GM12878 (cell line): Measurements from ENCODE around the gene WHRN. TPM values are rescaled to one million over a fixed set of nuclear protein-coding genes. Genes with fewer than 3 reads are reported as not detected.

Experiments
- ATAC-seq: fragments of 200-7000 bp; cut with Tn5 transposase; 3 replicates; pipeline ENCODE4 v1.9.1; 2020; ENCODE audit warnings: mild to moderate bottlenecking, moderate library complexity
- BruUV-seq: library from RNA; stranded (reverse); fragments of 400-500 nt; replicated peaks from 2 replicates; lab custom pipeline; 2021; lab: Mats Ljungman, UMichigan
- CTCF ChIA-PET: fragments of 300-600 bp; sonication (Branson Sonifier 250); formaldehyde crosslinking; extraction: SDS; loops from one replicate; lab custom pipeline; 2021; ENCODE audit warnings: inconsistent platforms; lab: Yijun Ruan, JAX
- POLR2A ChIA-PET: fragments of 350-600 bp; formaldehyde crosslinking; extraction: SDS; loops from one replicate; lab custom pipeline; 2021; ENCODE audit warnings: inconsistent platforms; lab: Charles Lee
- RAD21 ChIA-PET: fragments of 300-600 bp; sonication (Branson Sonifier 250); formaldehyde crosslinking; loops from one replicate; lab custom pipeline; 2023; ENCODE audit warnings: antibody characterized with exemption; ENCODE audit not compliant: unreplicated experiment; lab: Charles Lee
- SMC1A ChIA-PET: fragments of 300-600 bp; sonication (Branson Sonifier 250); formaldehyde crosslinking; loops from one replicate; lab custom pipeline; 2023; ENCODE audit not compliant: unreplicated experiment, uncharacterized antibody; lab: Charles Lee
- DNase-seq: peaks from one replicate; pipeline ENCODE4 v3.0.0-alpha.2; 2011; ENCODE audit warnings: low read depth, low spot score
- FAIRE-seq: peaks from 3 replicates; lab custom pipeline; 2011; peaks lifted over from hg19 to GRCh38; lab: Jason Lieb, UNC
- H2AFZ ChIP-seq: 2 replicates; pipeline ENCODE4 v1.6.0; 2011; ENCODE audit warnings: low read depth, low read length, control low read depth; ENCODE audit not compliant: control insufficient read depth
- H3K27ac ChIP-seq: 2 replicates; pipeline ENCODE4 v1.5.1; 2011; ENCODE audit warnings: control low read depth; ENCODE audit not compliant: control insufficient read depth, insufficient read depth
- H3K27me3 ChIP-seq, 2 experiments: replicated peaks in 1 of 2; 2 replicates each; pipeline versions ENCODE4 v1.6.0 to v1.6.1; 2011; ENCODE audit warnings: low read length in 1 of 2; ENCODE audit not compliant: control insufficient read depth in 2 of 2, insufficient read depth in 2 of 2
- H3K36me3 ChIP-seq, 2 experiments: 2 replicates each; pipeline ENCODE4 v1.5.1; 2011; ENCODE audit warnings: low read length in 1 of 2; ENCODE audit not compliant: control insufficient read depth in 2 of 2, insufficient read depth in 2 of 2
- H3K4me1 ChIP-seq: 2 replicates; pipeline ENCODE4 v1.6.1; 2011; ENCODE audit warnings: mild to moderate bottlenecking, low read length, moderate library complexity, mixed read lengths; ENCODE audit not compliant: control insufficient read depth, insufficient read depth
- H3K4me2 ChIP-seq: 2 replicates; pipeline ENCODE4 v1.6.0; 2011; ENCODE audit warnings: control low read depth; ENCODE audit not compliant: control insufficient read depth, insufficient read depth
- H3K4me3 ChIP-seq: fragments of 200-600 bp; sonication (generic); 2 replicates; pipeline ENCODE4 v1.5.1; 2016
- H3K79me2 ChIP-seq: 2 replicates; pipeline ENCODE4 v1.6.0; 2011; ENCODE audit warnings: low read length; ENCODE audit not compliant: control insufficient read depth, insufficient read depth
- H3K9ac ChIP-seq: 2 replicates; pipeline ENCODE4 v1.8.0; 2011; ENCODE audit warnings: low read length, control low read depth, mixed read lengths; ENCODE audit not compliant: control insufficient read depth, insufficient read depth
- H3K9me3 ChIP-seq: replicated peaks from 3 replicates; pipeline ENCODE4 v1.5.1; 2011; ENCODE audit warnings: mild to moderate bottlenecking, low read length; ENCODE audit not compliant: control insufficient read depth, insufficient read depth
- H4K20me1 ChIP-seq: 2 replicates; pipeline ENCODE4 v1.6.0; 2011; ENCODE audit not compliant: control insufficient read depth, insufficient read depth
- MEF2A ChIP-seq: IDR thresholded peaks from 2 replicates; pipeline ENCODE4 v1.6.1; 2011; ENCODE audit warnings: low read depth, mild to moderate bottlenecking, low read length, moderate library complexity; ENCODE audit not compliant: insufficient read depth
- NFYB ChIP-seq: IDR thresholded peaks from 2 replicates; pipeline ENCODE4 v1.6.1; 2011; ENCODE audit warnings: low read depth, mild to moderate bottlenecking, low read length, improper control_type of control experiment, moderate library complexity; ENCODE audit not compliant: insufficient read depth
- NR2C2 ChIP-seq: IDR thresholded peaks from 2 replicates; pipeline ENCODE4 v1.6.1; 2011; ENCODE audit warnings: borderline replicate concordance, low read depth; ENCODE audit not compliant: control insufficient read depth, insufficient read length
- POLR2AphosphoS5 ChIP-seq: IDR thresholded peaks from 2 replicates; pipeline ENCODE4 v1.6.1; 2011; ENCODE audit warnings: mild to moderate bottlenecking, low read length, inconsistent platforms
- SMAD5 ChIP-seq: IDR thresholded peaks from 2 replicates; pipeline ENCODE4 v1.6.1; 2016; ENCODE audit warnings: antibody characterized with exemption, low read depth
- TARDBP ChIP-seq: IDR thresholded peaks from 2 replicates; pipeline ENCODE4 v1.6.1; 2016; ENCODE audit warnings: borderline replicate concordance
- TCF3 ChIP-seq: IDR thresholded peaks from 2 replicates; pipeline ENCODE4 v1.6.1; 2012; ENCODE audit warnings: low read depth, mild to moderate bottlenecking, low read length, borderline replicate concordance; ENCODE audit not compliant: insufficient read depth
- WGBS: methylation state at CpG from one replicate; pipeline ENCODE4 v1.1.6; 2016; ENCODE audit warnings: low lambda C conversion rate; ENCODE audit not compliant: insufficient replicate concordance, insufficient coverage; ENCODE audit errors: missing lambda C conversion rate; 5-methylcytosine and 5-hydroxymethylcytosine counted together
- in situ Hi-C: fragments of 300-500 bp; cut with MboI; formaldehyde crosslinking; loops from 9 replicates; pipeline ENCODE4 v1.14.3; 2018; ENCODE audit warnings: mixed read lengths
- intact Hi-C: fragments of 100-400 bp; cut with micrococcal nuclease; formaldehyde crosslinking; loops from one replicate; pipeline ENCODE4 v1.14.2; 2022; ENCODE audit not compliant: unreplicated experiment
- polyA plus RNA-seq, 11 experiments: library from polyadenylated mRNA; depleted of rRNA in 4 of 11; unstranded in 6 of 11; stranded (reverse) in 5 of 11; fragments of >200 nt; fragmentation: Nextera tagmentation in 4 of 11; fragmentation: Illumina TruSeq in 1 of 11; extraction: Ambion mirVana in 4 of 11; extraction: Trizol in 1 of 11; gene quantifications; 1 replicate in 1 of 11; 2 replicates in 10 of 11; pipeline versions ENCODE4 v1.2.1 to v1.2.3, GENCODE V29; 2011 to 2016; ENCODE audit warnings: inconsistent platforms in 2 of 11, missing spikeins in 2 of 11, low read depth in 1 of 11
- total RNA-seq, 4 experiments: library from RNA; depleted of rRNA in 3 of 4; stranded (reverse); fragments of >200 nt in 3 of 4; fragmentation: Illumina TruSeq in 1 of 4; extraction: Trizol in 1 of 4; gene quantifications; 2 replicates each; pipeline versions ENCODE4 v1.2.1 to v1.2.3, GENCODE V29; 2013 to 2021
- TF ChIP-seq, protein P1 (sequence below), 3 experiments: IDR thresholded peaks in 2 of 3; conservative IDR thresholded peaks in 1 of 3; 2 replicates each; pipeline ENCODE4 v1.5.1; 2011; ENCODE audit warnings: low read depth in 3 of 3, low read length in 3 of 3, mild to moderate bottlenecking in 3 of 3, control low read depth in 2 of 3, moderate library complexity in 2 of 3, inconsistent platforms in 1 of 3, mixed read lengths in 1 of 3; ENCODE audit not compliant: control insufficient read depth in 2 of 3, insufficient read depth in 1 of 3; ENCODE audit errors: extremely low read depth in 1 of 3
- TF ChIP-seq, protein P2 (sequence below): fragments of 450-650 bp; IDR thresholded peaks from 2 replicates; pipeline ENCODE4 v1.6.1; 2014; ENCODE audit warnings: mild to moderate bottlenecking
- TF ChIP-seq, protein P3 (sequence below): IDR thresholded peaks from 2 replicates; pipeline ENCODE4 v1.6.1; 2011; ENCODE audit warnings: low read depth, low read length, improper control_type of control experiment, borderline replicate concordance

WHRN gene
- total and polyA plus RNA-seq, 10 of the 15 experiments (the other 5 are each of a cell fraction or from before 2014, with no cell fraction given), result 0.04 to 18.2 (median 0.68) TPM; not detected in 1

DNA sequence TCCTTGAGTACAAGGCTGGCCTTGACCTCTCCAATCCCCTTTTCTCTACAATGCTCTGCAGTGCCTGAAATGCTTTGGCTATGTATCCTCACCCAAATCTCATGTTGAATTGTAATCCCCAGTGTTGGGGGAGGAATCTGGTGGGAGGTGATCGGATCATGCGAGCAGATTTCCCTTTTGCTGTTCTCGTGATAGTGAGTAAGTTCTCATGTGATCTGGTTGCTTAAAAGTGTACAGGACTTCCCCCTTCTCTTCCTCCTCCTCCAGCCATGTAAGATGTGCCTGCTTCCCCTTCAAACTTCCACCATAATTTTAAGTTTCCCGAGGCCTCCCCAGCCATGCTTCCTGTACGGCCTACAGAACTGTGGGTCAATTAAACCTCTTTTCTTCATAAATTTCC, 89.0 kb downstream of the WHRN start:
- intact Hi-C loops, result no loop called here
- BruUV-seq, result no TSS peak
- Histone ChIP-seq H3K27ac (no peak overlapping the region), H3K27me3 (no peaks in the 10 kb centered on the region), H2AFZ (no peak overlapping the region), H3K4me1 (peaks cover 4% of the 10 kb centered on the region; the same call in 1 of the 2 replicates), H3K9me3 (no peaks in the 10 kb centered on the region), H3K79me2 (no peaks in the 10 kb centered on the region), H3K36me3 (no peaks in the 10 kb centered on the region), H3K4me3 (no peak overlapping the region)
- no peak for DNase-seq
- POLR2A ChIA-PET, result no interaction called here
- FAIRE-seq, result no peak
- ATAC-seq, result no peak
- SMC1A ChIA-PET, result no interaction called here
- TF ChIP-seq MEF2A, result no peak
- no peak for TF ChIP-seq TCF3
- TF ChIP-seq, all 136 proteins: peak for 0
- 22% methylated on average over 5 of the region's 5 CpGs for WGBS
- ChIA-PET RAD21 (interaction anchor here (1.0 kb wide), 1 partner anchor 9 kb away, joined by 4 read pairs; no protein-coding TSS in a partner anchor), CTCF (interaction anchor here (1.6 to 1.7 kb wide), 2 partner anchors 237 kb away, joined by 3 to 8 read pairs; no protein-coding TSS in a partner anchor)
- Histone ChIP-seq H4K20me1 (no peaks in the 10 kb centered on the region), H3K9ac (no peak overlapping the region), H3K4me2 (no peak overlapping the region)
- in situ Hi-C loops, result loop anchor here (10.0 kb wide), 1 partner anchor 1109 kb away; no protein-coding TSS in a partner anchor

DNA sequence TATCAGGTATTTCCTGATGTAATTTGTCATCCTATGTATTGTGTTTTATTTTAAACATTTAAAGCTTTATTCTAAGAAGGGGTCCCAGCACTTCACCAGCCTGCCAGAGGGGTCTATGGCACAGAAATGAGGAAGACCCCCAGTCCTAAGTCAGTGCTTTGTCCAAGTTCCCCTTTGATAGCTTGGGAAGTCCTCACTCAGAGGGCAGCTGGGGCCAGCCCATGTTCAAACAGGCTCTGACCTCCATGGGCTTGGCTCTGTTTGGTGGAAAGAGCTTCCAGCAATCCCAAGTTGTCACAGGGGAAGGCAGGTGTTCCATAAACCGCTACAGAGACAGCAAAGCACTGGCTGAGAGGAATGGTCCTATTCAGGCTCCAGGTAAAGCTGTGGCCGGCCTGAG, 90.9 kb downstream of the WHRN start:
- no TSS peak for BruUV-seq
- peaks cover 4% of the 10 kb centered on the region; the same call in 1 of the 2 replicates for H3K4me1 ChIP-seq
- DNase-seq (no peak), FAIRE-seq (no peak), ATAC-seq (no peak)
- no peaks in the 10 kb centered on the region for H4K20me1 ChIP-seq
- H2AFZ ChIP-seq, result no peak overlapping the region
- no peaks in the 10 kb centered on the region for H3K9me3 ChIP-seq
- H3K4me2 ChIP-seq, result no peak overlapping the region
- intact Hi-C loops, result no loop called here
- WGBS, result 0% methylated on average over 2 of the region's 2 CpGs
- H3K27me3 ChIP-seq, result no peaks in the 10 kb centered on the region
- POLR2A ChIA-PET, result interaction anchor here (0.9 kb wide), 1 partner anchor 242 kb away, joined by 3 read pairs; no protein-coding TSS in a partner anchor
- CTCF ChIA-PET, result interaction anchor here (0.6 to 2.2 kb wide), 3 partner anchors 9 to 240 kb away, joined by 3 to 8 read pairs (median 5); no protein-coding TSS in a partner anchor
- RAD21 ChIA-PET, result interaction anchor here (0.7 to 1.9 kb wide), 4 partner anchors 9 to 239 kb away, joined by 3 to 5 read pairs (median 3); no protein-coding TSS in a partner anchor
- H3K36me3 ChIP-seq, result no peaks in the 10 kb centered on the region
- SMC1A ChIA-PET, result interaction anchor here (0.7 to 1.8 kb wide), 9 partner anchors 9 to 607 kb away, joined by 3 to 13 read pairs (median 3); no protein-coding TSS in a partner anchor
- H3K27ac ChIP-seq, result no peak overlapping the region
- no peak overlapping the region for H3K9ac ChIP-seq
- no peak overlapping the region for H3K4me3 ChIP-seq
- in situ Hi-C loops, result loop anchor here (10.0 kb wide), 1 partner anchor 1110 kb away; no protein-coding TSS in a partner anchor
- no peaks in the 10 kb centered on the region for H3K79me2 ChIP-seq
- TF ChIP-seq POLR2AphosphoS5 (no peak), TARDBP (no peak), SMAD5 (no peak), NFYB (no peak), NR2C2 (no peak)
- TF ChIP-seq, protein P1, sequence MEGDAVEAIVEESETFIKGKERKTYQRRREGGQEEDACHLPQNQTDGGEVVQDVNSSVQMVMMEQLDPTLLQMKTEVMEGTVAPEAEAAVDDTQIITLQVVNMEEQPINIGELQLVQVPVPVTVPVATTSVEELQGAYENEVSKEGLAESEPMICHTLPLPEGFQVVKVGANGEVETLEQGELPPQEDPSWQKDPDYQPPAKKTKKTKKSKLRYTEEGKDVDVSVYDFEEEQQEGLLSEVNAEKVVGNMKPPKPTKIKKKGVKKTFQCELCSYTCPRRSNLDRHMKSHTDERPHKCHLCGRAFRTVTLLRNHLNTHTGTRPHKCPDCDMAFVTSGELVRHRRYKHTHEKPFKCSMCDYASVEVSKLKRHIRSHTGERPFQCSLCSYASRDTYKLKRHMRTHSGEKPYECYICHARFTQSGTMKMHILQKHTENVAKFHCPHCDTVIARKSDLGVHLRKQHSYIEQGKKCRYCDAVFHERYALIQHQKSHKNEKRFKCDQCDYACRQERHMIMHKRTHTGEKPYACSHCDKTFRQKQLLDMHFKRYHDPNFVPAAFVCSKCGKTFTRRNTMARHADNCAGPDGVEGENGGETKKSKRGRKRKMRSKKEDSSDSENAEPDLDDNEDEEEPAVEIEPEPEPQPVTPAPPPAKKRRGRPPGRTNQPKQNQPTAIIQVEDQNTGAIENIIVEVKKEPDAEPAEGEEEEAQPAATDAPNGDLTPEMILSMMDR (IDR thresholded peaks at IDR 0.05 in 2 of 3, conservative IDR thresholded peaks at IDR 0.05 in 1 of 3; ENCODE audit: control insufficient read depth in 2 of 3, extremely low read depth in 1 of 3, insufficient read depth in 1 of 3, low read depth in 3 of 3, low read length in 3 of 3), result no peak
- TF ChIP-seq, protein P2, sequence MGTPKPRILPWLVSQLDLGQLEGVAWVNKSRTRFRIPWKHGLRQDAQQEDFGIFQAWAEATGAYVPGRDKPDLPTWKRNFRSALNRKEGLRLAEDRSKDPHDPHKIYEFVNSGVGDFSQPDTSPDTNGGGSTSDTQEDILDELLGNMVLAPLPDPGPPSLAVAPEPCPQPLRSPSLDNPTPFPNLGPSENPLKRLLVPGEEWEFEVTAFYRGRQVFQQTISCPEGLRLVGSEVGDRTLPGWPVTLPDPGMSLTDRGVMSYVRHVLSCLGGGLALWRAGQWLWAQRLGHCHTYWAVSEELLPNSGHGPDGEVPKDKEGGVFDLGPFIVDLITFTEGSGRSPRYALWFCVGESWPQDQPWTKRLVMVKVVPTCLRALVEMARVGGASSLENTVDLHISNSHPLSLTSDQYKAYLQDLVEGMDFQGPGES, result no peak
- TF ChIP-seq, protein P3, sequence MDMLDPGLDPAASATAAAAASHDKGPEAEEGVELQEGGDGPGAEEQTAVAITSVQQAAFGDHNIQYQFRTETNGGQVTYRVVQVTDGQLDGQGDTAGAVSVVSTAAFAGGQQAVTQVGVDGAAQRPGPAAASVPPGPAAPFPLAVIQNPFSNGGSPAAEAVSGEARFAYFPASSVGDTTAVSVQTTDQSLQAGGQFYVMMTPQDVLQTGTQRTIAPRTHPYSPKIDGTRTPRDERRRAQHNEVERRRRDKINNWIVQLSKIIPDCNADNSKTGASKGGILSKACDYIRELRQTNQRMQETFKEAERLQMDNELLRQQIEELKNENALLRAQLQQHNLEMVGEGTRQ, result no peak
